Stimulated activated CD8-positive, alpha-beta memory T cell treated with anti-CD3 and anti-CD28 coated beads, Interleukin-4, amount 100 ng/mL, for 1 hour (primary cell): ENCODE results near the gene CNTNAP2.

Experiments
- DNase-seq, 2 donors: peaks; one replicate each; pipeline ENCODE4 v3.0.0-alpha.2; 2020; ENCODE audit warnings: low read depth in 2 of 2, low spot score in 1 of 2

The CNTNAP2 gene

DNA sequence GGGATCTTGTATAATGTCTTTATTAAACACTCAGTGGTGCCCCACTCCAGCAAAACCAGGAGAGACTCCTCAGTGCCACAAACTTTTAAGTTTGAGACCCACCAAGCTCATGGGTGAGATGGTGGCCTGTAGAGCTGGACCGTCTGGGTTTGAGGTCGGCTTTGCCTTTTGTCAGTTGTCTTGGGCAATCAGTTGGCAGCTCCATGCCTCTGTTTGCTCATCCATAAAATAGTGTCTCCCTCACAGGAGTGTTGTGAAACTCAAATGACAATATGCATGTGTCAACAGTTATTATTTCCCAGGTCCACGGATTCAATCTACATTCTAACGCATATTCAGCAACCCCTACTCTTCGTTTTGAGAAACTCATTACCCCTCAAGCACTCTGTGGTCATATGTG, 2106.1 kb downstream of the CNTNAP2 start:
- no peak for DNase-seq

DNA sequence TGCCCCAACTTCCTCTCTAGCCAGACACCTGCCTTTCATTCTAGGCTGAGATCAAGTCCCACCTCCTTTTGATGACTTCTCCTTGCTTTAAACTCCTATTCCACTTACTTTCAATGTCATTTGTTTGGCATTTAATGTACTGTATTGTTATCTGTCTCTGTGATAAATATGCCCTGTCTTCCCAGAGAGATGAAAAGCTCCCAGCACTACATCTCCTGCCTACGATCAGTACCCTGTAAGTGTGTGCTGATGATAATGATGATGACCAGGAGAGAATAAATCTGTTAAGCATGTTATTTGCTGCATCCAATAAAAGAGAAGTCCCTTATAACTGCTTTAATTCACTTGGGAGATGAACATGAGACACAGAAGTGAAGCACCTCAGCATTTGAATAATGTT, 2106.6 kb downstream of the CNTNAP2 start:
- DNase-seq: no peak

DNA sequence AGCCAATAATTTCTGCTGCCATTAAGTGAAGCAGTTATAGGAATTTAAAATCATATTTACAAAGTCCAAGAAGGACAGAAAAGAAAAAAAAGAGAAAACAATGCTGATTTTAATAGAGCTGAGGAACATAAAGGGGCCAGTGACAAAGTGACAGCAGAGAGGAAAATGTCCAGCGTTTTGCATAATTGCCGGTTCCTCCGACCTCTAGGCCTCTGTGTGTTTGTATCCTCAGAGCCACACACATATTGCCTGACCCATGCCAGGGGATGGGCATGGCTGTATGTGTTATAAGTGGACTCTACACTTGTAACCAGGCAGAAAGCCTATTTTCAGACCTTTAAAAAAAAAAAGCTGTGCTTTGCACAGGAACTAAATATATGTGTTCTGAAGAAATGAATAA, 2107.1 kb downstream of the CNTNAP2 start:
- no peak for DNase-seq

DNA sequence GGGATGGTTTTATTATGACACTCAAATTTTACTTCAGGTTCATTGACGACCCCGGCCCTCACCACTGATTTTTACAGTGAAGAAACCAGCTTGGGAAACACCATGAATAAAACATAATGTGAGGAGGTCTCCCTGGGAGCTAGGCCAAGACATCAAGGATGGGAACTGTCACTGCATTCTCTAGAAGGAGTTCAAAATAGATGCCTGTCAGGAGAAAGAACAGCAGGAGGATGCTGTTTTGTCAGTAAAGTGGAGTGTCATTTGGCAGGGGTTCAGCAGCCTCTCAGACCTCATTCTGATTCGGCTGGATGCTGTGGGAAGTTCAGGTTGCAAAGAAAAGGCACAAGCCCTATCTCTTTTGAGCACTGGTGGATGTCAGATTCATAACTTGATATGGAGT, 2113.7 kb downstream of the CNTNAP2 start:
- no peak for DNase-seq

- DNase-seq: no peak
These were observed 2114.3 kb downstream of the CNTNAP2 start for GRCh38 chr7:148230883-148231282.

DNA sequence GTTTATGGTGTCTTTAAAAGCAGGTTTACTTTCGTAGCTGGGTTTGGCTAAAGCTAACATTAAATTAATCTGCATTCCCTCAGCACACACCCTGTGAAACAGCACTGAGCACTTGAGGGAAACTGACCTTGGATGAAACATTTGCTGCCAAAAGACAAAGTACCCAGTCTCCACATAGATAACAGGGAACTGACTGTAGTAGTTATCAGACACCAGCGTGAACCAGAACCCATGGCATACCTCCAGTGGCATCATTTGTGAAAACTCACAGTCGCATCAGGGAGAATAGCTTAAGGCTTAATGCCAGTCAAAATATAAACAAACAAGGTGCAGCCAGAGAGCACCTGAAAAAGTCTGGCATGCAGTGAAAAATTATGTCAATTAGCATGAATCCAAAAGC, 2116.2 kb downstream of the CNTNAP2 start:
- DNase-seq: no peak

DNA sequence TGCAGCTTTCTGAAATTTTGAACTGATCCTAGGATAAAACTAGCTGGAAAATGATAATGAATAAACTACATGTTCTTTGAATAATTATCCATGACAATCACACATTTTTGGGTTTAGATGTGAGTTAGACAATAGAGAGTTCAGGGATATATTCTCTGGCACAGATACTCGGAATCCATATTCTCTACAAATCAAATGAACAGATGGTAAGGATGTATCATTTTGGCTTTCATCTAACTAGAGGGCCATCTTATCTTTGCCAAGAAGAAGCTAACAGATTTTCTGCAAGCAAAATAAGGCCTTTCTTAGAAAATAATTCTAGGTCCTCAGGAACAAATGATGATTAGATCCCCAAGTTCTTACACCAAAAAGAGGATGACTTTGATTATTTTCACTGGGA, 2118.1 kb downstream of the CNTNAP2 start:
- no peak for DNase-seq

DNA sequence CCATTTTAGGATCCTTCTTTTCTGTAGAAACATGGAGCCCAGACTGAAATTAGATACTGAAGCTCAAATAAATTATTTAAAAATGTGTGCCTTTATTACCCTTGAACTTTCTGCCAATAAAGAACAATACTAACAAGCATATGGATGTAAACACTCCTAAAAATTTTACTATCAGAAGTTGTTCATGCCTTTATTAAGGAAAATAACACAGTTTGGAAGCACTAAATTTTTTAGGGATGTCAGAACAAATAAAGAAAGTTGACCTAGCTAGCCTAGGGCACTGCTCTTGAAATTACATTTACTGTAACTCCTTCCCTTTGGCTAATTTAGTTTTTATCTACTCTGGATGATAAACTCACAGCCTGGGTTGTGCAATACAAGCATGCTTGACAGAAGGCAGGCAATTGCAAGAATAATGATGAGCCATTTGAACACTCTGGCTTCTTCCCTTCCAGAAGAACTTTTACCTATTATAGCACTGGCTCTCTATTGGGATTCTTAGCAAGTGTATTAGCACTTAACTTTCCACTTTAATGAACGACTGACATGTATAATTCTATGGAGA, 2122.2 kb downstream of the CNTNAP2 start:
- DNase-seq: no peak

GRCh38 chr7:148241700-148242293, 2125.2 kb downstream of the CNTNAP2 start:
- DNase-seq: no peak

GRCh38 chr7:148242294-148242821, 2125.8 kb downstream of the CNTNAP2 start:
- DNase-seq: no peak

- no peak for DNase-seq
These were observed 2128.8 kb downstream of the CNTNAP2 start for GRCh38 chr7:148245381-148245780.

- DNase-seq: no peak
These were observed 2137.0 kb downstream of the CNTNAP2 start for GRCh38 chr7:148253629-148254028.

DNA sequence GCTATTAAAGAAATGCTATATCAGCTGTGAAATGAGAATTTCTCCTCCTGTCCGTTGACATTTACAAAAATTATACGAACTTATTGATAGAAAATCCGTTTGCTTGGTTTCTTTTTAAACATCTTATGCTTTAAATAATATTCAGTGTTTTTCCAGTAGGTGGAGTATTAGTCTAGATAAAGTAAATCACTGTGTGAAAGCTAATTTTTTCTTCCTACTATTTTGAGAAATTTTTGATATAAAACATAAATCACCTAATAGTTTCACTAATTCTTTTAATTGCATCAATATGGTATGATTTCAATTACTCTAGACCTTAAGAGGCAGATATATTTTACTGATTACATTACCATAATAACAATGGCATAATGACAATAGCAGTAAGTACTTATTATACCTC, 2138.7 kb downstream of the CNTNAP2 start:
- no peak for DNase-seq

- DNase-seq: no peak
These were observed 2139.8 kb downstream of the CNTNAP2 start for GRCh38 chr7:148256433-148256832.

DNA sequence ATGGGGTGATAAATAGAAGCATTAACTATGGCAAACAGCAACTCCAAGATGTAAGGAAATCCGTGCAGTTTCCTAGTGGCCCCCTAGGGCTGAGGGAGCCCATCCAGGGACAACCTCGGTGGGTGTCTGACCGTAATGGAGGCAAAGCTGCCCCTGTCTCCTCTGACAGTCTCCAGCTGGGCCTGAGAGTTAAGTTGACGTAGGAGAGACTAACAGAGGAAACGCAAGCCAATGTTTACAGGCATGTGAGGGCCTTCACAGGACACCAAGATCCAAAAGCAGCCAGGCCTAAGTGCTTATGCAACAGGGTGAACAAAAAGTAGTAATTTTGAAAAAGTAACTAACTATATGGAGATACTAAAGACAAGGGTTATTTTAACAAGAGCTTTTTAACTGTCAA, 2144.0 kb downstream of the CNTNAP2 start:
- no peak for DNase-seq

- DNase-seq: no peak
These were observed 2144.9 kb downstream of the CNTNAP2 start for GRCh38 chr7:148261523-148261922.

DNA sequence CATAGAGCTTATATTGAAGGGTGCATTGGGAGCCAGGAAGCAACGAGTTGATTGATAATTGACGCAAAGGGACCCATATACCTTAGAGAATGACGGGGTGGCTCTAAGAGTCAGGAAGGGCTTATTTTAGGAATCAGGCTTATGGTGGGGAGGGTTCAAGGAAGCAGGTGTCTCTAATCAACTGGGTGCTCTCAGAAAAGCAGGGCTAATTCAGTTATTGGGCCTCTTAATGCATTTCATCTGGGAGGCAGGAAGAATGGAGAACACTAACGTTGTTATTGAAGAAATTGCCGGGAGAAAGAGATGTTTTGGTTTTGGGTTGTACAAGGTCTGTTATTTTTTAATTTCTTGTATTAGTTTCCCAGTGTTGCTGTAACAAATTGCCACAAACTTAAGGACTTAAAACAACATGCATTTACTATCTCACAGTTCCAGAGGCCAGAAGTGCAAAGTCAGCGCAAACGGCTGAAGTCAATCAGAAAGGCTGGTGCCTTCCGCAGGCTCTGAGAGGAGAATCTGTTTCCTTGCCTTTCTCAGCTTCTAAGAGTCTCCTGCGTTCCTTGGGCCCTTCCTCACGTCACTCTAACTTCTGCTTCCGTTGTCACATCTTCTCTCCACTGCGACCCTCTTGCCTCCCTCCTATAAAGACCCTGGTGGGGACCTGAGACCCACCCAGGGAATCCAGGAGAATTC, 2145.5 kb downstream of the CNTNAP2 start:
- DNase-seq: no peak

DNA sequence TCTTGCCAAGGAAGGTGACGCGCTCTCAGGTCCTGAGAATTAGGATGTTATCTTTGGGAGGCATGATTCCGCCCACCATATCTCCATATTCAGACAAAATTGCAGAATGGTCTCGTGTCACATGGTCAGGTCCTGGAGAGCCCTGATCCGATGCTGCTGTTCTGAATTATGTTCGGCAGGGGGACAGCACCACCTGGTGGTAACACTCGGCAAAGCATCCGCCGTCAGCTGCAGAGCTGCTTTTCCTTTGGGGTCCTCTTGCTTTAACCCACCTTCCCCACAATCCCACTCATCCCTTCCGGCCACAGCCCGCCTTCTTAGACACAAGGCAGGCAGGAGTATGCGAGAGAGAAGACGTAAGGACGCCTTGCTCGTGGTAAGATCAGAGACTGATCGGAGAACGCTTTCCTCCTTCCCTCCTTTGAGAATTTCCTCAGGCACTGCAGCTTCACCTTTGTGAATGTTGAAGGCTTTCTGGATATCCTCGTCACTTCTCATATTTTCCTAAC, 2146.2 kb downstream of the CNTNAP2 start:
- peak; percentile 17 to 46 for DNase-seq

DNA sequence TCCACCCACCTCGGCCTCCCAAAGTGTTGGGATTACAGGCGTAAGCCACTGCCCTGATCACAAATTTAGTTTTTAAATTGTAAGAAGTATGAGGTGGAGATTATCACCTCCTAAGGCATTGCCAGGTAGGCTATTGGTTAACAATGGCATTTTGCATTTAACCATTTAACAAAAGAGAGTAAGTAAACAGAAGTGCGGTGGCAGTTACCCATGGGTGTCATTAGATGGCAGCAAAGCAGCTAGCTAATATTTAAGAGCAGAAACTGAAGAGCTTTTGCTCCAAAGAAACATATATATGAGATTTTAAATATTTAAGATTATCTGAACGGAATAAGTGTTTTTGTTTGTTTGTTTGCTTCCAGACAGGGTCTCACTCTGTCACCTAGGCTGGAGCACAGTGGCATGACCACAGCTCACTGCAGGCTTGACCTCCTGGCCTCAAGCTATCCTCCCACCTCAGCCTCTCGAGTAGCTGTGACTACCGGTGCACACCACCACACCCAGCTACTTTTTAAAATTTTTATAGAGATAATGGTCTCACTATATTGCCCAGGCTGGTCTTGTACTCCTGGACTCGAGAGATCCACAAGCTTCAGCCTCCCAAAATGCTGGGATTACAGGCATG, 2148.4 kb downstream of the CNTNAP2 start:
- no peak for DNase-seq

GRCh38 chr7:148265896-148266295, 2149.3 kb downstream of the CNTNAP2 start:
- no peak for DNase-seq

- DNase-seq: no peak
These were observed 2150.2 kb downstream of the CNTNAP2 start for GRCh38 chr7:148266795-148267194.

GRCh38 chr7:148270576-148270975, 2154.0 kb downstream of the CNTNAP2 start:
- no peak for DNase-seq
